NOMO-1 treated with DMSO at 0.1 percent for 48 hours (cell line): ENCODE measurements around the gene KLK7.

Experiments used
- DNase-seq: peaks from one replicate; lab custom pipeline; 2025; ENCODE audit not compliant: unreplicated experiment; lab: John Stamatoyannopoulos, UW

The KLK7 gene

GRCh38 chr19:50939596-50939995 lies 44.1 kb downstream of the KLK7 start:
- no peak for DNase-seq

GRCh38 chr19:50933640-50934039 lies 50.1 kb downstream of the KLK7 start:
- no peak for DNase-seq

- no peak for DNase-seq
These were observed 51.0 kb downstream of the KLK7 start for GRCh38 chr19:50932690-50933083.

GRCh38 chr19:50932018-50932689 lies 51.6 kb downstream of the KLK7 start:
- DNase-seq = no peak

GRCh38 chr19:50931023-50931422 lies 52.7 kb downstream of the KLK7 start:
- DNase-seq = no peak

GRCh38 chr19:50928831-50929230 lies 54.9 kb downstream of the KLK7 start:
- no peak for DNase-seq
